GM12892 (cell line): ENCODE measurements around the gene RINL.
A peak's percentile ranks its signal among the peaks of the same experiment; 100 is the strongest.

Experiments
- POLR2AphosphoS5 ChIP-seq: IDR thresholded peaks from 2 replicates; pipeline ENCODE4 v1.6.1; 2011; ENCODE audit warnings: low read depth, low read length, control low read depth
- TAF1 ChIP-seq: IDR thresholded peaks from 2 replicates; pipeline ENCODE4 v1.6.1; 2011; ENCODE audit warnings: low read depth, mild to moderate bottlenecking, control low read depth, low read length, borderline replicate concordance

DNA sequence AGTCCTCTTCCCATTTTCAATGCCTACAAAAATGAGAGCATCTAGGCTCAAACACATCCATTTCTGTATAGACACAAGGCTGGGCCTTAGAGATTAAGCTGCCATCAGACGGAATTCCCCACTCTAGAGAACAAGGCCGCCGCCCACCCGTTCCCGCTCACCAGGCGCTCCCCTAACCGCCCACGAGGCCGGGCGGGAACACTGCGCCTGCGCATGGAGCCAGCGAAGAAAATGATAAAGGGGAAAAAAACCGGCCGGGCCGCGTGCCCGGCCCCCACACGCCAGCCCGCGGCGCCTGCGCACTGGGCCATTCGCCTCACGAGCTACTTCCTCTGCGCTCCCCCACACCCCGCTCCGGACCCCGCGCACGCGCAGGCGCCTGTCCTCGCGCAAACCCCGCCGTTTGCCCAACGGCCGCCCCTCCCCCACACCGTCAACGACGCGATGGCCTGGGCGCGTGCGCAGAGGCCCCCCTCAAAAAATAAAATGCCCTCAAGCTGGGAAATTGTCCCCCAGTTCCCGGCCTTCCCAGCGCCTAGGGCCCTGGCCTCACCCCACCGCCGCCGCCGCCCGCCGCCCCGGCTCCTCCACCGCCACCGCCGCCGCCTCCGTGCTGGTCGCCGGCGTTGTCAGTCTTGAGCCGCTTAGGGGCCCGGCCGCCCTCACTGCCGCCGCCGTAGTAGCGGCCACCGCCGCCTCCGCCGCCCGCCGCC lies 28.8 kb downstream of the RINL start:
- no peak; the same call in 1 of the 2 replicates for TF ChIP-seq TAF1
- TF ChIP-seq POLR2AphosphoS5, result 0 out of 2 replicates have a peak, but pooled peaks have one; percentile 26
